CD1c-positive myeloid dendritic cell (primary cell): ENCODE measurements around the gene GSTA3.
"Not testable (repeated sequence)": the region's sequence is repeated elsewhere in the genome, so short reads cannot be mapped to it uniquely, and the experiment has no call there.

Experiments used
- DNase-seq: peaks from one replicate; pipeline ENCODE4 v3.0.0-alpha.2; 2016; ENCODE audit errors: extremely low spot score

The GSTA3 gene

GRCh38 chr6:52914516-52914915 lies 5.0 kb upstream of the GSTA3 start:
- no peak for DNase-seq

- DNase-seq, result no peak
Observed at GRCh38 chr6:52910091-52910490, 593 bp upstream of the GSTA3 start.

DNA sequence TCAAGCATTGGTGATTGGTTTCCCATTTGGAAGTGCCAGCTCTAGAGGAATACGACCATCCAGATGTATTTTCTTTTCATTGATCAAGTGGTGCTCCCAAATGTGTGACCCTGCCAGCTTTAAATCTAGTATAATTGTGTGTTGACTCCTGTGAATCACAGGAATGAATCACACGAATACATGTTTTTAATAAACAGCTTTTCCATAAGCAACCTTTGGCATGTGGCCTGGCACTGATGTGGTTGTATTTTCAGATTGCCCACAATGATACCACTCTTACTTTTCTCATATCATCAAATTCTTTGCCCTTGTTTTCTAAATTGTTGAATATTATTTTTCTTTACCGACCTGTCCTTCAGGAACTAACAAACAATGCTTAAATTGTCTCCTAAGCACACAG lies 367 bp downstream of the GSTA3 start:
- no peak for DNase-seq

GRCh38 chr6:52908526-52908925 lies 972 bp downstream of the GSTA3 start:
- DNase-seq, result no peak

GRCh38 chr6:52904562-52905279 lies 4.8 kb downstream of the GSTA3 start:
- no peak for DNase-seq

DNA sequence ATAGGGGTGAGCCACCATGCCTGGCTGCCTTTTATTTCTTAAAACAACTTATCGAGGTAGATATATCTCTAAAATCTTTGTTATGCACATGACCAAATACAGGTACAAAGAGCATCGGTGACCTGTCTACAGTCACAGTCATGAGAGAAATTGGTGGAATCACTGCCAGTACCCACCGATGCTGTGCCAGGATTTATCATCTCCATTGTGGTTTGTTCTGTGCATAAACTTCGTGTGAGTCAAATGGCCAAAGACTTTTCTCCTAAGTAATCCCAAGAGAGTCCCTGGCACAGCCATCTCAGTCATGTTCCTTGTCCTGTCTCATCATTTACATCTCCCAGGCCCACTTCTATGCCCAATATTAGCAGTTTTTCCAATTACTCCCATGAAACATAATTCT lies 9.0 kb downstream of the GSTA3 start:
- no peak for DNase-seq

- not testable (repeated sequence) for DNase-seq
Observed at GRCh38 chr6:52895790-52896189, 13.7 kb downstream of the GSTA3 start.

DNA sequence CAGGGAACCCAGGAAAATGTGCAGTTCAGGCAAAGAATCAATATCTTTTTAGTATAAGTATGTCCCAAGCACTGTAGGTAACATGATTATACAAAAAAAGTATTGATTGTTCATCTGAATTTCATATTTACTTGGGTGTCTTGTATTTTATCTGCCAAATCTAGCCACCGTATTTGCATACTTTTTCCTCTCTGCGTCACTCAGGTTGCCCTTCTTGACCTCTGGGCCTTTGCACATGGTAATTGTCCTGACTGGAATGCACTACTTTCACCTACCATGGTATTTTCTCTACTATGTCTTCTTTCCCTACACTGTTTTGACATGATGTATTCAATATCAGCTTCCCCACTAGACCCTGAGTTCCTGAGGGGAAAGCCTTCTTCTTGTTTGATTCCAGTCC lies 15.2 kb downstream of the GSTA3 start:
- DNase-seq, result no peak

GRCh38 chr6:52893803-52894202 lies 15.7 kb downstream of the GSTA3 start:
- DNase-seq, result no peak

GRCh38 chr6:52893221-52893620 lies 16.3 kb downstream of the GSTA3 start:
- DNase-seq, result no peak

- no peak for DNase-seq
Observed at GRCh38 chr6:52890018-52890417, 19.5 kb downstream of the GSTA3 start.

DNA sequence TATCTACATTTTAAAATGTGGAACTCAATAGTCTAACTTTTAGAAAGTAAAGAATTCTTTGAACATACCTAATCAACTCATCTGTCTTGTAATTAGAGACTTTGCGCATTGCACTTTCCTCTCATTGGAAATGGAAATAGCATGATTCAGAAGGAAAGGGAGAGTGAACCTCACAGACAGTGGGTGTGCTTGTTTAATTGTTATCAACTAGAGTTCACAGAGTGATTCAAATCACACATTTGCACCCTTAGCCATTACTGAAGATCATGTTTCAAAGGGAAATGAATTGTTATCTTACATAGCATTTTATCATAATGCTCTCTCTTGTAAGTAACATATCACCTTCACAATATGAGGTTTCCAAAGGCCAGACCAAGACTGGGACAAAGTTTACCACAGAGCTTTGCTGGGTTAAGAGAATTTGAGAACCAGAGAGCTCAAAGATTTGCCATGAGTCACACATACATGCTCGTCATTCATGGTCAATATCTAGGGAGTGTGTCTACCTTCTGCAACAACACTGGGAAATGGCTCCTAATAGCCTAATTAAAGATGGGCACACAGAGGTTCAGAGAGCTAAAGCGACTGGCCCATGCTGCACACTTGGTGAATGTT lies 21.5 kb downstream of the GSTA3 start:
- no peak for DNase-seq

- peak; percentile 68 for DNase-seq
Observed at GRCh38 chr6:52881996-52882841, 27.3 kb downstream of the GSTA3 start.

DNA sequence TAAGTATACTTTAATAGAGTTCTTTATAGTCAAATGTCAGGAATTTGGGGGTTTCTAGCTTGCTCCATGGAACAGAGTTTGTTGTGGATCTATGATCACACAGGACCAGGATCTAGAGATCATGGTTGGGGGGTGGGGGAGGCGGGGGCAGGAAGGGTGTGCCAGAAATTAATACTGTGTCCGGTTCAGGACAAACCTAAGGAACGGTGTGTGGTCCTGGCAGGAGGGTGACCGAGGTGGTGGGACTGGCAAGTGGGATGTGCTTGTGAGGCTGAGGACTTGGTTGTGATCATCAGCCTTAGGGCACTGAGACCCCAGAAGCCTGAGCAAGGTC lies 27.9 kb downstream of the GSTA3 start:
- no peak for DNase-seq

- no peak for DNase-seq
Observed at GRCh38 chr6:52877786-52878185, 31.7 kb downstream of the GSTA3 start.

- no peak for DNase-seq
Observed at GRCh38 chr6:52877168-52877567, 32.3 kb downstream of the GSTA3 start.

- DNase-seq, result no peak
Observed at GRCh38 chr6:52876056-52876787, 33.3 kb downstream of the GSTA3 start.

- DNase-seq, result no peak
Observed at GRCh38 chr6:52872031-52872430, 37.5 kb downstream of the GSTA3 start.

DNA sequence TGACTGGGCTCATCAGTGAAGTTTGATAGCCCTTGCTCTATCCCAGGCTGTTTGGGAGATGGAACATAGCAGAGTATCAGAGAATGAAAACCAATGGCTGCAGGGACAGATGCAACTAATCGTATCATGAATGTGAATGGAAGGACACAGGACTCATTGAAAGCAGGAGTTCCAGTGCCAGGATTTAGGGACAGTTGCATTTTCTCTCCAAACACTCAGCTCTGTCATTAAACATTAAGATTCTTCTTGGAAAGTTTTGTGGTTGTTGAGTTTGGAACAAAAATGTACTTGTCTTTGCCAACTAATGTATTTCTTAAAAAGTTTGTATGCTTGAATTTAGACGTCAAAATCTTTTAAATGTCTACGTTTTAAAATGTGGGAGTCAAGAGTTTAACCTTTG lies 37.9 kb downstream of the GSTA3 start:
- no peak for DNase-seq

DNA sequence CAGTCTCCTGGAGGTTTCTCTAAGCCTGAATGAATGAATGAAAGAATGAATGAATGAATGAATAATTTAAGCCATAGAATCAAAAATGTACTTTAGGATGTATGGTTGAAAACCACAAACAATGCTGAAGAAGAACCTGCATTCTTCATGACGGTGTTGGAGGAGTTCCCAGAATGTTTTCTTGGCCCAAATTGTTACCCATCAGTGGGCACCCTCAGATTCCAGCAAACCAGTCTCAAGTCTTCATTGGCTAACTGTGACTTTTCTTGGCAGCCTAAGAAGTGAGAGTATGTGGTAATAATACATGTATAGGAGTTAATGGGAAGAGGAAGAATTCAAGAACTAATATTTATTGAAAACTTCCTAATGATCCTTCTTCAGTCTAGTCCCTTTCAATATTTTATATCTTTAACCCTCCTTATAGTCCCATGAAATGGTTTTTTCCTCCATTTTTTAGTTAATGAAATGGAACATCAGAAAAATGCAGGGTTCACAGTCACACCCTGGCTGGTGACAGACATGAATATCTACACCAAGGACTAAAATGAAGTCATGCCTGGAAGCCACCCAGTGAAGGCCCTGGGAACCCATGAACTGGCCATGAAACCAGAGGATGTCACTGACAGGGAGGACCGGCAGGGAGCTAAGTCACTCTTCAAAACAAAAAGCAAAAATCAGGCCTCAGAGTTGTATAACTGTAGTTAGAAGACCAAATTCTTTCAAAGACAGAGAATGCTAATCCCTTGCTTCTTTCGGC lies 39.0 kb downstream of the GSTA3 start:
- DNase-seq, result not testable (repeated sequence)

- DNase-seq, result not testable (repeated sequence)
Observed at GRCh38 chr6:52868899-52869298, 40.6 kb downstream of the GSTA3 start.
